HG03045 (cell line): ENCODE results near the gene SUGCT.
"Not testable (repeated sequence)": the region's sequence is repeated elsewhere in the genome, so short reads cannot be mapped to it uniquely, and the experiment has no call there.

ENCODE experiments used
- ATAC-seq: cut with Tn5 transposase; IDR thresholded peaks from one replicate; pipeline ENCODE4 v1.9.1; 2021; ENCODE audit warnings: mild to moderate bottlenecking, moderate library complexity; ENCODE audit not compliant: unreplicated experiment

Gene SUGCT

GRCh38 chr7:40244226-40244625 lies 109.4 kb downstream of the SUGCT start:
- no peak for ATAC-seq

GRCh38 chr7:40248681-40249080 lies 113.9 kb downstream of the SUGCT start:
- ATAC-seq: no peak

- ATAC-seq: not testable (repeated sequence)
These were observed 118.6 kb downstream of the SUGCT start for GRCh38 chr7:40253444-40253843.

- ATAC-seq: no peak
These were observed 129.1 kb downstream of the SUGCT start for GRCh38 chr7:40263752-40264390.

GRCh38 chr7:40267583-40267982 lies 132.8 kb downstream of the SUGCT start:
- no peak for ATAC-seq

GRCh38 chr7:40268810-40269209 lies 134.0 kb downstream of the SUGCT start:
- ATAC-seq: not testable (repeated sequence)

- ATAC-seq: no peak
These were observed 141.3 kb downstream of the SUGCT start for GRCh38 chr7:40276061-40276460.

GRCh38 chr7:40279991-40280390 lies 145.2 kb downstream of the SUGCT start:
- no peak for ATAC-seq

- no peak for ATAC-seq
These were observed 148.1 kb downstream of the SUGCT start for GRCh38 chr7:40282858-40283257.

GRCh38 chr7:40283391-40283790 lies 148.6 kb downstream of the SUGCT start:
- no peak for ATAC-seq

- ATAC-seq: no peak
These were observed 154.0 kb downstream of the SUGCT start for GRCh38 chr7:40288827-40289226.

- no peak for ATAC-seq
These were observed 163.0 kb downstream of the SUGCT start for GRCh38 chr7:40297741-40298311.

GRCh38 chr7:40298421-40298820 lies 163.6 kb downstream of the SUGCT start:
- ATAC-seq: no peak

- ATAC-seq: no peak
These were observed 164.3 kb downstream of the SUGCT start for GRCh38 chr7:40299097-40299496.

GRCh38 chr7:40300146-40300670 lies 165.4 kb downstream of the SUGCT start:
- ATAC-seq: no peak

- no peak for ATAC-seq
These were observed 166.8 kb downstream of the SUGCT start for GRCh38 chr7:40301486-40302068.

GRCh38 chr7:40303996-40304395 lies 169.2 kb downstream of the SUGCT start:
- ATAC-seq: no peak

- ATAC-seq: no peak
These were observed 170.4 kb downstream of the SUGCT start for GRCh38 chr7:40305229-40305628.

- ATAC-seq: no peak
These were observed 171.2 kb downstream of the SUGCT start for GRCh38 chr7:40306025-40306424.

- ATAC-seq: no peak
These were observed 171.8 kb downstream of the SUGCT start for GRCh38 chr7:40306596-40306995.

GRCh38 chr7:40310258-40310657 lies 175.5 kb downstream of the SUGCT start:
- no peak for ATAC-seq

- ATAC-seq: peak; percentile 99
These were observed 176.5 kb downstream of the SUGCT start for GRCh38 chr7:40311307-40311706.
